HG03025 (cell line): Measurements from ENCODE around the gene MINK1.
A peak's percentile ranks its signal among the peaks of the same experiment; 100 is the strongest.
"Not testable (repeated sequence)": the region's sequence is repeated elsewhere in the genome, so short reads cannot be mapped to it uniquely, and the experiment has no call there.

Source experiments
- ATAC-seq: cut with Tn5 transposase; IDR thresholded peaks from one replicate; pipeline ENCODE4 v1.9.1; 2021; ENCODE audit warnings: mild to moderate bottlenecking, moderate library complexity; ENCODE audit not compliant: unreplicated experiment, low FRiP score

MINK1 gene

DNA sequence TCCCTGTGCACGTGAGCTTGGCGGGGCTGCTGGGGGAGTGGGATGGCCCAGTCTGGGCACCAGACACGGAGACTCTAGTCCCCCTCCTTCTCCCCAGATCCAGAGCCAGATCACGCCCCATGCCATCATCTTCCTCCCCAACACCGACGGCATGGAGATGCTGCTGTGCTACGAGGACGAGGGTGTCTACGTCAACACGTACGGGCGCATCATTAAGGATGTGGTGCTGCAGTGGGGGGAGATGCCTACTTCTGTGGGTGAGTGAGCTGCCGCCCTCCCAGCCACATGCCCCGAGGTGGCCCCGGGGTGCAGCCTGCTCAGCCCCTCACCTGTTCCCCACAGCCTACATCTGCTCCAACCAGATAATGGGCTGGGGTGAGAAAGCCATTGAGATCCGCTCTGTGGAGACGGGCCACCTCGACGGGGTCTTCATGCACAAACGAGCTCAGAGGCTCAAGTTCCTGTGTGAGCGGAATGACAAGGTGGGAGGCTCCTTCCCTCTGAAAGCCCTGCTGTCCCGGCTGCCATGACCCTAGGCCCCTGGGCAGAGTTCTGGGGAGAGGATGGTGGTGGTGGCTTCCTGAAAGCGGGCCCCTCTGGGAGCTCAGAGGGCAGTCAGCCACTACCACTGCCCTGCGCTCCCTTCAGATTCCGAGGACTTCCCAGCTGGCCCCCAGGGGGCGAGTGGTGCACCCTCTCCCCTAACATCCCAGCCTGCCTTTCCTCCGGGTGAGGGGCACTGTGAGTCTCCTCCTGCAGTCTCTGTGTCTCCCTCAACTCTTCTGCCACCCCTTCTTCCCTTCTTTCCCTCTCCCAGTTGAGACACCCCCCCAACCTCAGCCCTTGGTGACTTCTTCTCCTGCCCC lies 63.4 kb downstream of the MINK1 start:
- ATAC-seq = no peak

DNA sequence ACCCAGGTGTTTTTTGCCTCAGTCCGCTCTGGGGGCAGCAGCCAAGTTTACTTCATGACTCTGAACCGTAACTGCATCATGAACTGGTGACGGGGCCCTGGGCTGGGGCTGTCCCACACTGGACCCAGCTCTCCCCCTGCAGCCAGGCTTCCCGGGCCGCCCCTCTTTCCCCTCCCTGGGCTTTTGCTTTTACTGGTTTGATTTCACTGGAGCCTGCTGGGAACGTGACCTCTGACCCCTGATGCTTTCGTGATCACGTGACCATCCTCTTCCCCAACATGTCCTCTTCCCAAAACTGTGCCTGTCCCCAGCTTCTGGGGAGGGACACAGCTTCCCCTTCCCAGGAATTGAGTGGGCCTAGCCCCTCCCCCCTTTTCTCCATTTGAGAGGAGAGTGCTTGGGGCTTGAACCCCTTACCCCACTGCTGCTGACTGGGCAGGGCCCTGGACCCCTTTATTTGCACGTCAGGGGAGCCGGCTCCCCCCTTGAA lies 64.1 kb downstream of the MINK1 start:
- no peak for ATAC-seq

DNA sequence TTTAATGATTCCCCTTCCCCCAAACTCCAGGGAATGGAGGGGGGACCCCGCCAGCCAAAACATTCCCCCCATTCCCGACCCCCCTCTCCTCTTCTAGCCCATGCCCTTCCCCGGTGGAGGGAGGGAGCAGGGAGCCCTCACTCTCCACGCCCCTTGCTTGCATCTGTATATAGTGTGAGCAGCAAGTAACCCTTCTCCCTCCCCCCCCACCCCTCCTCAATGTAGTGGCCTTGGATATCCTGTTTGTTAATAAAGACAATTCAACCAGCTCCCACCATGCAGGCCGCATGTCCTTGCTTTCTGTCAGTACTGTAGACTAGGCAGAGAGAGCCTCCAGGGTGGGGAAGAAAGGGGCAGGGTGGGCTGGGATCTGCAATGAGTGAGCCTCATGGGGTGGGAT lies 64.6 kb downstream of the MINK1 start:
- ATAC-seq = no peak

DNA sequence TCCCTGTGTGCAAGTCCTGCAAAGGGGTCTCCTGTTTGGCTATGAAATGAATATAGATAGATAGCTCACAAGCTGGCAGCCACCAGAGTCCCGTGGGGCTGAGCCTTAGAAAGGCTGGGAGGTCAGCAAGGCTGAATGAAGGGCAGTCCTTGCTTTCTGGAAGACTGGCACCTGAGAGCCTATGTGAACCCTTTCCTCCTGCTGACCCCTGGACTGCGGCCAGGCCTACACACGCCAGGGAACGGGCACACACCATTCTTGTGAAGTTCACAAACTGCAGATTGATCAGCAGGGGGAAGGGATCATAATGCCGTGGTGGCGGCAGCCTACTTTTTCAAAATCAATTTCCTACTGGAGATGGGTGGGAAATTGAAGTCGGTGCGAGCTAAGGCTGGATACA lies 65.2 kb downstream of the MINK1 start:
- no peak for ATAC-seq

GRCh38 chr17:4898927-4899326 lies 65.8 kb downstream of the MINK1 start:
- no peak for ATAC-seq

- peak; percentile 47 for ATAC-seq
Measured at GRCh38 chr17:4899341-4900230, 66.4 kb downstream of the MINK1 start, which contains the start of gene C17orf107. Gene C17orf107, plus strand, starts transcription at chr17:4899536. Its CDS starts 227 bp downstream, at chr17:4899763.

DNA sequence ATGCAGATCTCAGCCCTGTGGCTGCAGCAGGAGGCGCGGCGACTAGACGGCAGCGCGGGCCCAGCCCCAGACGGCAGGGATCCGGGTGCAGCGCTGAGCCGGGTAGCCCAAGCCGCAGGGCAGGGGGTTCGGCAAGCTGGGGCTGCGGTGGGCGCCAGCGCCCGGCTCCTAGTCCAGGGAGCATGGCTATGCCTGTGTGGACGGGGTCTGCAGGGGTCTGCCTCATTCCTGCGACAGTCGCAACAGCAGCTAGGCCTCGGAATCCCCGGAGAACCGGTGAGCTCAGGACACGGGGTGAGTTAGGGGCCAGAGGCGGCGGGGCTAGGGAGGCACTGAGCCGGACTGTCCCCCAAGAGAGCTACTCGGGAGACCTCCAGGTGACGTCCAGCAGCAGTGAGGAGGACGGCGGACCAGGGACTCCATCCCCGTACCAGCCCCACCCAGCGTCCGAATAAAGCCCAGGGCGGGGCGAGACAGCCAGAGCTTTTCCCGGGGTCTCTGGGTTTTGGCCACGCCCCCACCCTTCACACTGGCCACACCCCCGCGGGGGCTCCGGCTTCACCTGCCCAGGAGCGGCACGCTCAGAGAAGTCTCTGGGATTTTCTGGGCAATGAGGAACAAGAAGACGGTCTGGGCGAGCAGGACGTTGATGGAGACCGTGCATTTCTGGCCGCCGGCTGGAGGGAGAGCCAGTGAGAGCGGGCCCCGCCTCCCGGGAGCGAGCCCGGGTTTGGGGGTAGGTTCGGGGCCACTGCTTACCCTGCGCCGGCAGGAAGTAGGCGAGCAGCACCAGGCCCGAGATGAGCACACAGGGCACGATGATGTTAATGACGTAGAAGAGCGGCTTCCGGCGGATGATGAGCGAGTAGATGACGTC lies 67.3 kb downstream of the MINK1 start:
- ATAC-seq = no peak

DNA sequence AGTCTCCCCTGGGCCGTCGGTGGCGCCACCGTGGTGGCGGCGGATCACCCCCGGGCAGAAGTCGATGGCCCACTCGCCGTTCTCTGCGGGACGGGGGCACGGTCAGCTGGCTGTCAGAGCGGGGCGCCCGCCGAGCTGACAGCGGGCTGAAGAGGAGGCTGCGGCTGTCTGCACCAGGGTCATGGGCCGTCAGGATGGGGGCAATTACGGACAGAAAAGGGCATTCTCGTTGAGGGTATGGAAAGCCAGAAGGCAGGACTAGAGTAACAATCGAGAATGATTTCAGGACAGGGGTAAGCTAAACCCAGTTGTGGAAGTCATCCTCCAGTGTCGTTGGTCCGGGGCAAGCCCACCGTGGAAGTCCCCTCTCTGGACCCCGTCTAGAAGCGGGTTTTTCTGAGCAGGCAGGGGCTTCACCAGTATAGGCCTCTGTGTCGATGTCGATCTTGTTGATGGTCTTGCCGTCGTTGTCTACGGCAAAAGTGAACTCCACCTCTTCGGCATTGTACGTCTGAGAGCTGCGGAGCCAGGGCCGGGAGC lies 68.0 kb downstream of the MINK1 start:
- ATAC-seq = no peak

DNA sequence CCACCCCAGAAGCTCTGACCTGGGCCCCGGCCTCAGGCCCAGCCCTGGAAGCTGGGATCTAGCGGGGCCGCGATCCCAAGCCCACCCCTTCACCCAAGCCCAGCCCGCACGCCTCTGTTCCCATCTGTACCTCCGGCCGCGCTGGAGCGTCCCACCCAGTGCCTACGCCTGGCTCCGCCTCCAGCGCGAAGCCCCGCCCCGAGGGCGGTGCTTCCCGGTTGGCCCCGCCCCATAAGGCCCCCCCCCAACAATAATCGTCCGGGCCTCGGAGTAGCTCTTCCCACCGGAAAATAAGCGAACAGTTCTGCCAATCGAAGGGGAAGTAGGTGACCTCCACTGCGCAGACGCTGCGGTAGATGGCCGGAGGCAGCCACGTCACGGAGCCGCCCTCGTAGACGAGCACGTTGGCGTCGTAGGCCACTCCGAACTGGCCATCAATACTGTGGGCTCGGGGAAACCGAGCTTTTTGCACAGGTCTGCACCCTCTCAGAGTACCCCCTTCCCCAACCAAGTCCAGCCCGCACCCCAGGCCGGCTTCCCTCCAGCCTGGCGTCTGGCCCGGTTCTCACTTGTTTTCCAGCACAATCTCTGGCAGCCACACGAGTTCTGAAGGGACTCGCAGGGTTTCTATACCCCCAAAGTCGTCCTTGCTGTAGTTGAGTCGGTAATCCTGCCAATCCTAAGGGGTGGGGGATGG lies 68.7 kb downstream of the MINK1 start:
- no peak for ATAC-seq

GRCh38 chr17:4902540-4902939 lies 69.4 kb downstream of the MINK1 start:
- no peak for ATAC-seq

GRCh38 chr17:4903051-4903818 lies 70.1 kb downstream of the MINK1 start, which contains the start of gene CHRNE:
Gene CHRNE, minus strand, starts transcription at chr17:4903098. Its CDS starts 35 bp downstream, at chr17:4903063.
- no peak for ATAC-seq

DNA sequence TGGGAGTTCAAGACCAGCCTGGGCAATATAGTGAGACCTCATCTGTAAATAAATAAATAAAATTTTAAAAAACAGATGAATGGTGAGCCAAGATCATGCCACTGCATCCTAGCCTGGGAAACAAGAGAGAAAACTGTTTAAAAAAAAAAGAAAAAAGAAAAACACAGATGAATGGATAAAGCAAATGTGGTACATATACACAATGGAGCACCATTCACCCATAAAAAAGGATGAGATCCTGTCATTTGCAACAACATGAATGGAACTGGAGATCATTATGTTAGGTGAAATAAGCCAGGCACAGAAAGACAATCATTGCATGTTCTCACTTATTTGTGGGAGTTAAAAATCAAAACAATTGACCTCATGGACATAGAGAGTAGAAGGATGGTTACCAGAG lies 73.5 kb downstream of the MINK1 start:
- not testable (repeated sequence) for ATAC-seq

- no peak for ATAC-seq
Measured at GRCh38 chr17:4908301-4908700, 75.2 kb downstream of the MINK1 start.

DNA sequence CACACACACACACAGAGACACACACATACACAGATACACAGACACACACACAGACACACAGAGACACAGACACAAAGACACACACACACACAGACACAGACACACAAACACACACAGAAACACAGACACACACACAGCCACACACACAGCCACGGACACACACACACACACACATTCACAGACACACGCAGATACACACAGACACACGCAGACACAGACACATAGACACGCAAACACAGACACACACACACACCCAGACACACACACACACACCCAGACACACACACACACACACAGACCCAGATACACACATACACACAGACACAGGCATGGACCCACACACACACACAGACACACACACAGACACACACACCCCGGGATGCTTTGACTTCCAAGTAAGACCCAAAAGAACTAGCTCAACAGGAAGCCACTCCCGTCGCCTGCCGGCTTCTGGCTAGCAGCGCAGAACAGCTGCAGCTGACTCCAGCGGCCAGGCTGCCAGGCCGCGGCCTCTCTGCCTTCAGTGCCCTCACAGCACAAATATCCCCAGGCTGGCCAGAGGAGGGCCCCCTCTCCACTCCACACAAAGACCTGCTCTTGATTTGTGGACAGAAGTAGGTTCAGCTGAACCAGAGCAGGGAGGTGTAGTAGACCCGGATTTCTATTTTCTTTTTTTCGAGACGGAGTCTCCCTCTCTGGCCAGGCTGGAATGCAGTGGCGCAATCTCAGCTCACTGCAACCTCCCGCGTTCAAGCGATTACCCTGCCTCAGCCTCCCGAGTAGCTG lies 75.8 kb downstream of the MINK1 start:
- ATAC-seq = no peak

DNA sequence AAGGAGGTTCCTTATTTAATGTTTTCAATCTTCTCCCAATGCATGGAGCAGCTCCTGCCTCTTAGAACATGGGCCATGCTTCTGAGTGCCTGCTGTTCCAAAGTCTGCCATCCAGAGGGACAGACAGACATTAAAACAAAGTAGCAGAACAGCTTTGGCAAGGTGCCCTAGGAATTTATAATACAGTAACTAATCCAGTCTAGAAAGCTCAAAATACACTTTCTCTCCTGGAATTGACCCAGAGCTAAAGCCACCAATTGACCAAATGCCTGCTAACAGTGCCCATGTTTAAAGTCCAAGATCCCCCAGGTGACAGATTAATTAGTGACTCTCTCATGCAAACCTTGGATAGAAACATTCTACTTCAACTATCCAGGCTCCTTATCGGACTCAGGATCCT lies 80.9 kb downstream of the MINK1 start:
- ATAC-seq = no peak

GRCh38 chr17:4914551-4914950 lies 81.4 kb downstream of the MINK1 start:
- ATAC-seq = not testable (repeated sequence)

DNA sequence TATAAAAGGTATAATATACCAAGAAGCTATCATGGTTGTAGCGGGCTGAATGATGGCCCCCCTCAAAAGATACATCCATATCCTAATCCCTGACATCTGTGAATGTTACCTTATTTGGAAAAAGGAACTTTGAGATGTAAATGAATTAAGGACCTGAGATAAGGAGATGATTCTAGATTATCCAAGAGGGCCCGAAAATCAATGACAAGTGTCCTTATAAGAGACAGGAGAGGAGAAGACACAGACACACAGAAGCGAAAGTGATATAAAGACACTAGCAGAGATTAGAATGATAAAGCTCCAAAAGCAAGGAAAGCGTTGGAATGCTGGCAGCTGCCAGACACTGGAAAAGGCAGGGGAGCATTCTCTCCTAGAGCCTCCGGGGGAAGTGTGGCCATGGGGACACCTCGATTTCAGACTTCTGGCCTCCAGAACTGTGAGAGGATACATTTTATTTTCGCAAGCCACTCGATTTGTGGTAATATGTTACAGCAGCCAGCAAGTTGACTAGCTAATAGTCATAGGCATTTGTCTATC lies 86.4 kb downstream of the MINK1 start:
- ATAC-seq = no peak
